GM23248 (cell line): Measurements from ENCODE around the gene GNB2. TPM values are rescaled to one million over a fixed set of nuclear protein-coding genes. Genes with fewer than 3 reads are reported as not detected.

ENCODE experiments used
- DNase-seq: peaks from one replicate; pipeline ENCODE4 v3.0.0-alpha.2; 2015
- H2AFZ ChIP-seq: fragments of 200-600 bp; sonication (generic); 2 replicates; pipeline ENCODE4 v1.6.1; 2016; ENCODE audit warnings: antibody characterized with exemption
- H3F3A ChIP-seq: fragments of 200-600 bp; sonication (generic); 2 replicates; pipeline ENCODE4 v1.6.1; 2016; ENCODE audit warnings: mild to moderate bottlenecking, antibody characterized with exemption, mixed run types; ENCODE audit not compliant: insufficient read depth
- H3K27ac ChIP-seq: fragments of 200-600 bp; sonication (generic); 2 replicates; pipeline ENCODE4 v1.5.1; 2016; ENCODE audit warnings: mild to moderate bottlenecking
- H3K27me3 ChIP-seq: fragments of 200-600 bp; sonication (generic); replicated peaks from 2 replicates; pipeline ENCODE4 v1.6.1; 2016; ENCODE audit warnings: mild to moderate bottlenecking; ENCODE audit not compliant: insufficient read depth
- H3K36me3 ChIP-seq: fragments of 200-600 bp; sonication (generic); 2 replicates; pipeline ENCODE4 v1.6.1; 2016; ENCODE audit warnings: low read depth, mild to moderate bottlenecking
- H3K4me1 ChIP-seq: fragments of 200-600 bp; sonication (generic); 2 replicates; pipeline ENCODE4 v1.6.1; 2016; ENCODE audit warnings: mild to moderate bottlenecking; ENCODE audit not compliant: insufficient read depth
- H3K4me2 ChIP-seq: fragments of 200-600 bp; sonication (generic); one replicate; pipeline ENCODE4 v1.6.1; 2016; ENCODE audit warnings: mild to moderate bottlenecking; ENCODE audit not compliant: unreplicated experiment
- H3K4me3 ChIP-seq: fragments of 200-600 bp; sonication (generic); 2 replicates; pipeline ENCODE4 v1.5.1; 2016; ENCODE audit warnings: mild to moderate bottlenecking
- H3K79me2 ChIP-seq: fragments of 200-600 bp; sonication (generic); 2 replicates; pipeline ENCODE4 v1.6.1; 2016; ENCODE audit warnings: mild to moderate bottlenecking; ENCODE audit not compliant: insufficient read depth
- H3K9ac ChIP-seq: fragments of 200-600 bp; sonication (generic); 2 replicates; pipeline ENCODE4 v1.6.1; 2016; ENCODE audit warnings: mild to moderate bottlenecking
- H3K9me2 ChIP-seq: fragments of 200-600 bp; sonication (generic); 2 replicates; pipeline ENCODE4 v1.6.1; 2016; ENCODE audit warnings: mixed run types, mild to moderate bottlenecking, moderate library complexity; ENCODE audit not compliant: insufficient read depth
- H3K9me3 ChIP-seq: fragments of 200-600 bp; sonication (generic); one replicate; pipeline ENCODE4 v1.6.1; 2017; ENCODE audit warnings: low read depth
- H4K20me1 ChIP-seq: fragments of 200-600 bp; sonication (generic); 2 replicates; pipeline ENCODE4 v1.6.0; 2016; ENCODE audit not compliant: insufficient read depth
- EZH2 ChIP-seq: fragments of 200-600 bp; sonication (generic); IDR thresholded peaks from 2 replicates; pipeline ENCODE4 v1.6.1; 2018; ENCODE audit warnings: antibody characterized with exemption, mild to moderate bottlenecking; ENCODE audit not compliant: insufficient read depth, poor library complexity, severe bottlenecking
- EZH2phosphoT487 ChIP-seq: fragments of 200-600 bp; sonication (generic); IDR thresholded peaks from 2 replicates; pipeline ENCODE4 v1.6.1; 2018; ENCODE audit warnings: antibody characterized with exemption, moderate library complexity, mild to moderate bottlenecking, low read depth; ENCODE audit not compliant: insufficient read depth
- WGBS, 2 experiments: methylation state at CpG; one replicate each; pipeline ENCODE4 v1.1.6; 2015 to 2017; ENCODE audit warnings: low lambda C conversion rate in 2 of 2, low coverage in 1 of 2; ENCODE audit errors: missing lambda C conversion rate in 2 of 2; 5-methylcytosine and 5-hydroxymethylcytosine counted together
- in situ Hi-C: fragments of 300-500 bp; cut with MboI; formaldehyde crosslinking; loops from 2 replicates; pipeline ENCODE4 v1.15.0; 2020
- polyA plus RNA-seq: library from polyadenylated mRNA; unstranded; fragments of >200 nt; fragmentation: Nextera tagmentation; extraction: Ambion mirVana; gene quantifications from 2 replicates; pipeline ENCODE4 v1.2.1, GENCODE V29; 2016
- total RNA-seq: library from RNA; depleted of rRNA; stranded (reverse); fragments of >200 nt; shearing (Covaris generic); gene quantifications from 2 replicates; pipeline ENCODE4 v1.2.3, GENCODE V29; 2014

Gene GNB2
- total and polyA plus RNA-seq, 2 experiments from 2014 or later = 89.8 to 132 TPM

- Histone ChIP-seq H3K27me3 (no peaks in the 10 kb centered on the region; the same call in 1 of the 2 replicates), H4K20me1 (no peaks in the 10 kb centered on the region), H2AFZ (no peak overlapping the region), H3K9ac (no peak overlapping the region), H3K4me2 (no peak overlapping the region), H3K4me1 (no peaks in the 10 kb centered on the region), H3K4me3 (no peak overlapping the region), H3K79me2 (no peaks in the 10 kb centered on the region), H3K9me3 (no peaks in the 10 kb centered on the region), H3F3A (no peaks in the 10 kb centered on the region), H3K9me2 (no peaks in the 10 kb centered on the region), H3K27ac (no peak overlapping the region), H3K36me3 (no peaks in the 10 kb centered on the region)
- no peak for DNase-seq
- WGBS, 2 experiments = 77% methylated on average over 17 of the region's 17 CpGs
- in situ Hi-C loops = no loop called here
- TF ChIP-seq EZH2 (no peak), EZH2phosphoT487 (no peak)
Observed at GRCh38 chr7:100639995-100640516, 33.5 kb upstream of the GNB2 start.

GRCh38 chr7:100640517-100641440, 32.8 kb upstream of the GNB2 start:
- H2AFZ ChIP-seq = no peak overlapping the region
- H3K27ac ChIP-seq = no peak overlapping the region
- H3K4me3 ChIP-seq = no peak overlapping the region
- no peaks in the 10 kb centered on the region for H3K36me3 ChIP-seq
- DNase-seq = no peak
- H3K4me1 ChIP-seq = no peaks in the 10 kb centered on the region
- 69 to 70% methylated on average over 20 to 24 of the region's 24 CpGs for WGBS, 2 experiments
- H3K79me2 ChIP-seq = no peaks in the 10 kb centered on the region
- H3K4me2 ChIP-seq = no peak overlapping the region
- no peaks in the 10 kb centered on the region for H3K9me3 ChIP-seq
- no peak for TF ChIP-seq EZH2phosphoT487
- no peak for TF ChIP-seq EZH2
- no peaks in the 10 kb centered on the region for H3K9me2 ChIP-seq
- H4K20me1 ChIP-seq = no peaks in the 10 kb centered on the region
- no peak overlapping the region for H3K9ac ChIP-seq
- in situ Hi-C loops = no loop called here
- no peaks in the 10 kb centered on the region; the same call in 1 of the 2 replicates for H3K27me3 ChIP-seq
- no peaks in the 10 kb centered on the region for H3F3A ChIP-seq

DNA sequence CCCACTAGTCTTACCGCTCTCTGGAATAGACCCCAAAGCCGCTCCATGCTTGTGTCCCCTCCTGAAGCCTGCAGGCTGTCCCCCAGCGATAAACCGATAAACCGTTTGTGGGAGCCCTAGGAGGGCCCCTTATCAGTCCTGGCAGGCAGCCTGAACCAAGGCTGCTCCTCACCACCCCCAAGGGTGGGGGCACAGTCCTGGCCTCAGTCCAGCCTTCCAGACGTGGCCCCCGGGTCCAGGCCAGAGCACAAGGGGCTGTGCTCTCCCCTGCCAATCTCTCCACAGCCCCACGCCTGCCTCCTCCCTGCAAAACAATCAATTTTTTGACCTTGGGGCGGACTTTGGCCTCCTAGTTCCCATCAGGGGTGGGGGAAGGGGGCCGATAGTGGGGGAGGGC, 32.1 kb upstream of the GNB2 start, which contains the start of gene TFR2:
TSS of gene TFR2 (minus strand) at position 90 of the 397 bp plus-strand sequence. CDS start at position 47, 43 bp downstream.
- no peaks in the 10 kb centered on the region for H4K20me1 ChIP-seq
- H3K9me2 ChIP-seq = no peaks in the 10 kb centered on the region
- in situ Hi-C loops = no loop called here
- no peaks in the 10 kb centered on the region; the same call in 1 of the 2 replicates for H3K27me3 ChIP-seq
- no peak within 1 kb of the TSS for H3K9ac ChIP-seq
- no peaks in the 10 kb centered on the region for H3F3A ChIP-seq
- no peak within 1 kb of the TSS for H3K27ac ChIP-seq
- TF ChIP-seq EZH2 (no peak), EZH2phosphoT487 (no peak)
- WGBS, 2 experiments = 50 to 59% methylated on average over 8 of the region's 10 CpGs
- H3K4me1 ChIP-seq = no peaks in the 10 kb centered on the region
- no peaks in the 10 kb centered on the region for H3K36me3 ChIP-seq
- H3K79me2 ChIP-seq = no peaks in the 10 kb centered on the region
- no peak within 1 kb of the TSS for H3K4me3 ChIP-seq
- no peak within 1 kb of the TSS for H2AFZ ChIP-seq
- H3K4me2 ChIP-seq = no peak within 1 kb of the TSS
- H3K9me3 ChIP-seq = no peaks in the 10 kb centered on the region
- DNase-seq = no peak

- TF ChIP-seq EZH2 (no peak), EZH2phosphoT487 (no peak)
- H3K27me3 ChIP-seq = no peaks in the 10 kb centered on the region; the same call in 1 of the 2 replicates
- WGBS, 2 experiments = 62 to 63% methylated on average over 10 of the region's 10 CpGs
- no peaks in the 10 kb centered on the region for H3K9me3 ChIP-seq
- H4K20me1 ChIP-seq = no peaks in the 10 kb centered on the region
- H3F3A ChIP-seq = no peaks in the 10 kb centered on the region
- no peak overlapping the region for H2AFZ ChIP-seq
- H3K36me3 ChIP-seq = no peaks in the 10 kb centered on the region
- H3K4me3 ChIP-seq = no peak overlapping the region
- no peak for DNase-seq
- no peak overlapping the region for H3K27ac ChIP-seq
- no peaks in the 10 kb centered on the region for H3K79me2 ChIP-seq
- in situ Hi-C loops = no loop called here
- H3K9ac ChIP-seq = no peak overlapping the region
- H3K4me1 ChIP-seq = no peaks in the 10 kb centered on the region
- H3K9me2 ChIP-seq = no peaks in the 10 kb centered on the region
- no peak overlapping the region for H3K4me2 ChIP-seq
Observed at GRCh38 chr7:100641860-100642533, 31.5 kb upstream of the GNB2 start.
